Activated CD4-positive, alpha-beta T cell treated with anti-CD3 and anti-CD28 coated beads for 48 hours (primary cell): ENCODE measurements around the gene MREG.

ENCODE experiments used
- DNase-seq: peaks from one replicate; pipeline ENCODE4 v3.0.0-alpha.2; 2020

MREG gene

DNA sequence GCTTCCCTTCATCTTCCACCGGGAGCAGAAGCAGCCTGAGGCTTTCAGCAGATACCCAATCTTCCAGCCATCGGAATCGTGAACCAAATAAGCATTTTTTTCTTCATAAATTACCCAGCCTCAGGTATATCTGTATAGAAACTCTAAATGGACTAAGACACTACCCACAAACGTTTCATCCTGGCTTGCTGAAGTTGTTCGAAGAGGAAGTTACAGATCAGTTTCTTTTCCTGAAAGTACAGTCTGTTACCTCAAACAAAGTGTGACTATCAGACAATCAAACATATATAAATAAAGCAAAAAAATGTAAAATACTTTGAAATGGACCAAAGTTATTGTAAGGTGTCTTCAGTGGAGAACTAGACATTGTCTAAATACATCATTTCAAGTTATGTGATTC is 97.9 kb downstream of the MREG start:
- DNase-seq: no peak

DNA sequence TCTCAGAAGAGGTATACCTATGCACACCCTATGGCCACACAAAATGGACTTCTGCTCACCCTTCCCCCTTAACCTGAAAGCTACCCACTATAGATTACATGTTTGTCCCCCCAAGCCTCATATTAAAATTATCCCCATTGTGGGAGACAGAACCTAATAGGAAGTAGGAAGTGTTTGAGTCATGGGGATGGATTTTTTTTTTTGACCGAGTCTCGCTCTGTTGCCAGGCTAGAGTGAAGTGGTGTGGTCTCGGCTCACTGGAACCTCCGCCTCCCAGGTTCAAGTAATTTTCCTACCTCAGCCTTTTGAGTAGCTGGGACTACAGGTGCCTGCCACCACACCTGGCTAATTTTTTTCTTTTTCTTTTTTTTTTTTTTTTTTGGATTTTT is 98.6 kb downstream of the MREG start:
- DNase-seq: no peak

DNA sequence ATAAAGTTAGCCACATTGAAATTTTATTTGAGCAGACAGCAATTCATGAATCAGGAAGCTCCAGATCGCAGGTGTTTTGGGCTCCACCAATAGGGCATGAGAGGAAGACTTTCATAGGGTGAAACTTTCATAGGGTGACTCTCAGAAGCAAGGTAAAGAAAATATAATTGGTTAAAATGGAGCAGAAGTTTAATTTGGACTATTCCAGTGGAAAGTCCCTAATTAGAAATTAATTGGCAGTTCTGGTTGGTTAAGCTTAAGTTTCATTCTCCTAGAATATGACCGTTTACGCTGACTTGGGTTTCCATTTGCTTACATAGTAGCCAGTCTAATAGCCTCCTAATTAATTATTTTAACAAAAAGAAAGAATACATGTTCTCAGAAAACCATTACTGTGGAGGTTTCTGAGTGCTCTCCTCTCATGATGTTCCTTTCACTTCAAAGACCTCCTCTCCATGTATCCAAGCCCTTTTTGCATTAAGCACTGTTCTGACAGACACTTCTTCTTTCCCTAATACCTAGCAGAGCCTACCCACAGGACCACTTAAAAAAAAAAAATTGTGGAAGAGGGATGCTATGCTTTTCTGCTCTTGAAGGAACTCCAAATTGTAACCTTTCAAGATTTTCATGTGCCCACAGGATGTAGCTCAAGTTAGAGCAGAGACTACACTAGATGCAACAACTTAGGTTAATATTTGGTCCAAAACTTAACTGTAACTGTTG is 99.1 kb downstream of the MREG start:
- no peak for DNase-seq

DNA sequence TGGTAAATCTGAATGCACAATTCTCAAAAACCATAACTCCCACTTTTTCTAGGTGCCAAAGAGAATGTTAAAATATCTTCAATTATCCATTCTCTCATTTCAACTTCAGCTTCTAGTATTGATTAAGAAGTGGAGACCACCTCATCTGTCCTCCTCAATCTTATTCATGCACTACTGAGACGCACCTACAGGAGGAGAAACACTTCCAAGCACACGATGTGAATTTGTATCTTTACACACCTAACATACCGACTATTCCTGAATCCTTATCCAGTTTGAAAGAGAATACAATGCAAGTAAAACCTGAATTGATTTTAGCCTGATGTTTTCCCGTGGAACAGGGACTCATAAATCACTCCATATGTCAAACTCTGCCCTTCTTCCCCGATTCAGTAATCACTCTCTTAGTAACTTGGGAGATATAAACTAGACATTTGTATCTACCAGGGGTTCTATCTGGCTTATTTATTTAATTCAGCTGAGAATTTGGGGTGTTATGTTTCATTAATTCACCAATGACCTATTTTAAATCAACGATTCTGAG is 101.0 kb downstream of the MREG start:
- no peak for DNase-seq

DNA sequence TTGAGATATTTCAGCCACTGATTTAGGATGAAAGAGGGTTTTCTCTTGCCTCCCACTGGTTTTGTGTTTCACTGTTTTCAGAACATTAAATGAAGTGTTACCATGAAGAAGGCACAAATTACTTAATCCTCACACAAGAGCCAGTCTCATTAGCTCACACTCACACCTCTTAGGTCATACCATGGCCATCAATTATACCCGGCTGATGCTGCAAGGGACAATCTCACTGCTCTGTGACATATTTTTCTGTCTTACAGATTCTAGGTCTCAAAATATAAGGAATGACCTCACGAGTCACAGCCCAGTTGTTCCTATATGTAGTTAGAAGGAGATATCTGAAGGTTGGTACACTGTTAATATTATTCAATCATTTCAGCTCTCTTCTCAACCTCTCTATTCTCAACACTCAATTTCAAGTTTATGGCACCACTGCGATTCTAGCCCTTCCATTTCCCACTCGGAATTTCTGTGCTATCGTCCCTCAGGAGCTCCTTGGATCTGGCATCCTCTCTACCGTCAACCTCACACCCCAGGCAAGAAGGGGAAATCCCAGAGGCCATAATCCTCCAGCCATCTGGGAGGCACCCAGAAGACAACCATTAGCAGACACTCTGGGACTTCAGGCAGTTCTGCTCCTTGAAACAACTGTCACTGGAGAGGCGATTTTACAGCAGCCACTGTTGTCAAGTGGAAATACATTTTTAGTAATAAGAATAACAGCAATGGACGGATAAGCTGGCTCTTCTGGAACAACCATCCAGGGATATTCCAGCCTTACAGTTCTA is 101.9 kb downstream of the MREG start:
- no peak for DNase-seq

DNA sequence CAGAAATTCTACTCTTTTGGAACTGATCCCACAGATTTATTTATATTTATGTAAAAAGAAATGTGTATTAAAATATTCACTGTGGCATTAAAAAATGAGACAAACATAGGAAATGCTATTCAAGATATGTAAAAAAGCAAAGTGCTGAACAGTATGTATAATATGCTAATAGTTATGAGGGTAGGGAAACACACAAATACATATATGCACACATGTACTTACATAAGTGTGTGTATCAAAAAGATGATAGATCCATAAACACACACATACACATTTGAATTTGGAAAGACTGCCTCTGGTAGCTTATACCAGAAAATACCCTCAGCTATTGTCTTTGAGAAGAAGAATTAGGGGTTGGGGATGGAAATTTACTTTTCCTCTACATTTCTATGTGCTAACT is 103.2 kb downstream of the MREG start:
- DNase-seq: no peak

DNA sequence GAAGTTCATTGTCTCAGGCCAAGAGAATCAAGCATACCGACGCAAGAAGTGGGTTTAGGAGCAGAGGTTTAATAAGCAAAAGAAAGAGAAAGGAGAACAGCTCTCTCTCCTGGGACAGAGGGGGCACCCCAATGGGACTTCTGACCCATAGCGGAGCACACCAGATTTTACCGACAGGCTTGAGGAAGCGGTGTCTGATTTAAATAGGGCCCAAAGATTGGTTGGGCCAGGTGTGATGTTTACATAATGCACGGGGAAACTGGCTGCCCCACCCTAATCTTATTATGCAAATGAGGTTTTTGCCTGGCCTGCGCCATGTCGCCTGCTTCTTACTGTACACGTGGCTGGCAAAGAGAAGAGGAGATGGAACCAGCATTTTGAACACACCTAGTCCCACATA is 106.2 kb downstream of the MREG start:
- no peak for DNase-seq

DNA sequence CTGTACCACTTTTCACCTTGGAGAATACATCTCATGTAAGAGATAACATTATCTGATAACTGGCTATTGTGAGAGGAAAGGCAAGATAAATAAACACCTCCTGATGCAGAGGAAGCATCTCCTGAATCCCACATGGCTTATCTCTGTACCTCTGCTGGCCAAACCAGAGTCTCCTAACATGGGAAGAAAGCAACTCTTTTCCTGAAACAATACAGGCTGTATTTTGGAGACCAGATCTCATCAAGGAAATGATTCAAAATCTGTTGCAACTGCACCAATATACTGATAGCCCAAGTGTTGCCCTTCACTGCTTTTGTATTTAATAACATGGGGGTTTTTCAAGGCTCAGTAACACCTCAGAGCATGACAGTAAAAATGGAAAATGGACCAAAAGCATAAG is 106.9 kb downstream of the MREG start:
- no peak for DNase-seq

DNA sequence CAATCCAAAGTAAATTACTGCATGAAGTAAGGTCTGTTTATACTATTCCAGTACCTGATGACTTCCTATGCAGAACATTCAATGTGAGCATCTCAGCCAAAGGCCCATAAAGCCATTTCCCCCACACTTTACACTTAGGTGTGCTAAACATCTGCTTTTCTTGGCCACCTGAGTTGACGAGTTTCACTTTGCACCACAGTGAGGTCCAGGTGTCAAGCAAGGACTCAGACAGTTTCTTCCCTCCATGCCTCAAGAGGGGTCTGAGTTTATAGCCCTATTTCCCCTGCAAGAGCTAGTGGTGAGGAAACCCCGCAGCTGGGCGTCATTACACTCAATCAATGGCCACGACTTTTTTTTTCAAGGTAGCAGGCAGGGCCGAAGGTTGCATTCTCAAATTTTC is 107.7 kb downstream of the MREG start:
- DNase-seq: no peak

DNA sequence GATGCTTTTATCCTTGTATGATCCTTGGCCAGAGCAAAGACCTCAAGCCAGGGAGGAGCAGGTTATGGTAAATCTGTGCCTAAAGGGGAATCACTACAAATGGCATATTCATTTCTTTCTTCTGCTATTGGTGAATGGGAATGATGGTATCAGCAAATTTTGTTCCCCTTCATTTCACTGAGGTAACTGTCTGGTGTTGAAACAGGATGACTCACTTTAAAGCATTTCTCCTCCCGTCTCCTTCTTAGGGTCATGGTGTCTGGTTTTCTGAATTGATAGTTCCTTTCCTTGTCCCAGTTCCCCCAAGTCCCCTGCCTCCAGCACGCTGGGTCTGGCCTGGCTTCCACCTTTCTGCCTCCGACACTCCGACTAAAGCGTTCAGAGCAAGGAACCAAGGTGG is 109.2 kb downstream of the MREG start:
- no peak for DNase-seq

DNA sequence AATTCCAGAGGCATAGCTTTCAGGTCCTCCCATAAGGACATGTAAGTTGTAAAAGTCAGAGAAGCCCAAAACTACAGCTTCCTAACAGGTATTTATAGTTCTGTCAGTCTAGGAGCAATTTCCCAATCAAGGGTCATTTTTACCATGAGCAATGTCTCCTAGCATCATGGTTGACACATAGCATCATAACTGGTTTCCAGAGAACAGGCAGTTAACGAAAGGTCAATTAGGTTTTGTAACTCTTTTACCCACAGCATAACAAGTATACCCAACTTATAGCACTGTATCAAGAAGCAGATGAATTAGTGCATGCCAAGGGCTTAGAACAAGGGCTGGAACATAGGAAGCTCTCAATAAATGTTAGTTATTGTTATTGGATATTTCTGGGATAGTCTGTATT is 110.1 kb downstream of the MREG start:
- no peak for DNase-seq

DNA sequence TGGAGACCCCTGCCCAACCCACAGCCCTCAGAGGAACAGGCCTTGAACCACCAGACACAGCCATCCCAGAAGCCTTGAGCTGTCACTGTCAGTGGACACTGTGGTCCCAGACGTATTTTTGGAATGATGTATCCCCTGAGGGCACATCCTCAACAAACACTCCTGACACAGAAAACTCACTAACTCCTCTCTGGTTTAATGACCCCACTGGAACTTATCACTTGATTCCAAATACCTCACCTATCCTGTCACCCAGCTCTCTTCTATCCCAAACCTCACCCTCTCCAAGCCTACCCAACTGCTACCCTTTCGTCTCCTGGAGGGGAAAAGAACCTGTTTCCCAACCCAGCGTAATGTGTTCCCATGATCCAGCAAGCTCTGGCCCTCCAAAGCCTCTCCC is 111.6 kb downstream of the MREG start:
- no peak for DNase-seq

DNA sequence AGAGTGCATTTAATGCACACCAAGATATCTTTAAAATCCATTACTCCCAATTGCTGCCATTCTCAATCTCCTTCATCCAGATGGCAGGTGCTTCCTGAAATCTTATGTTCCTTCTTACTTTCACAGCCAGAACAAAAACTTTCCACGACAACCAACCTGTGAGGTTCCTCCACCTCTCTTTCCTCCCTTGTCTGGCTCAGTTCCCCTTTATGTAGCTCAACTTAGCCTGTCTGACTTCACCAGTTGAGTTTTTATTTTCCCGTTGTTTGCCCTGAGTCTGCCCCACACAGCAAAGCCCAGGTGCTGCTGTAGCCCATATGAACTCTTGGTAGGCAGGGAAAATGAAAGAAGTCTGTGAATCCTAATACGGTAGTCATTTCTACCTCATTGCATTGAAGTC is 112.5 kb downstream of the MREG start:
- DNase-seq: no peak

DNA sequence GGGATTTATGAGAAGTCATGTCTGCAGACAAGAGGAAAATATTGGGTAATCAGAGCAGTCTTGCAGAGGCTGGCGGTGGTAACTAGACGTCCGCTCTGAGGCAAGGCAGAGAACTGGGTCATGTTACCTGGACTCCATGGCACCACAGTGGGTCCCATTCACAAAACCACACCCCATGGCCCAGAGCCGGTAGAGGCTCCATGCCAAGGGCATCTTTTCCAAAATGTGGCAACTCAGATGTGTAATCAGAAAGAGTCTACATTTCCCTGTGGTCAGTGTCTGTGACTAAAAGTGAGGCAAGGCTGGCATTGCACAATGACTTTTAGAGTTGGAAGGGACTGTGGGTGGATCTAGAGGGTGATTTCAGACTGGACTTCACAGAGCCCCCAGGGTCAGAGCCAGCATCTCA is 113.1 kb downstream of the MREG start:
- DNase-seq: no peak

DNA sequence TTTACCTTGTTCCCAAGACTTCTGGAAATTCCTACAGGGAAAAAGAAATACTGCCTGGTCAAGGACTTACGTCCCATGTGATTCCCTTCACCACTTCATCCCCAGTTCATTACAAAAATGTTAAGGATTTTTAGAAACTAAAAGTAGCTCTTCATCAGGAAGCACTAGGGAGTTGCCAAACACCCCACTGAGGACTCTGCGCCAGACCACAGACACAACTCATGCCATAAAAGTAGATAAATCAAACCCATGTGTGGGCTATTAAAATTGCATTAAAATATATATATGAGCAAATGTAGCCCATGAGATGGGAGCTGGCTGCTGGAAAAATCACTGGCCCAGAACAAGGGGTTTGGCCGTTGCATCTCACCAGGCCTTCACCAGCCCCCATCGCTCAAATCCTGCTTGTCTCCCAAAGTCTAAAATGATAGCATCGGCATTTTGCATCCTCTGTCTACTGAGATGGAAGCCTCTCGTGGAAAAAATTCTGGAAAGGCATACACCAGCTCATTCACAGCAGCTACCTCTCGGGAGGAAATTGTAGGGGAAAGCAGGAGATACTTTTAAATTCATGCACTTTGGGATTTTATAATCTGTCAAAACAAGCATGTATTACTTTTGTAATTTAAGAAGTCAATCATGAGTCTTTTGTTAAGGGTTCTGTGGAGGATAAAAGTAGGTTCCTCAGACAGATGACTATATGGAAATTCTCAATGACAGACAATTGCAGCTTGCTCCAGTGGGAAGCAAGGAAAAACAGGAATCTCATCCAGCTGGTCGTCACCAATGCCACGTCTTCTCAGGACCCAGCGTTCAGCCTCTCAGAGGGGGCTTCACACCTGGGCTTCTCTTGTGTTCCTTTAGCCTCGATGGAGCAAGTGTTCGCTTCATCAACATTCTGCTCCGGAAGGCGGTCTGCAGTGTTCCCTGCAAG is 113.9 kb downstream of the MREG start:
- DNase-seq: no peak

DNA sequence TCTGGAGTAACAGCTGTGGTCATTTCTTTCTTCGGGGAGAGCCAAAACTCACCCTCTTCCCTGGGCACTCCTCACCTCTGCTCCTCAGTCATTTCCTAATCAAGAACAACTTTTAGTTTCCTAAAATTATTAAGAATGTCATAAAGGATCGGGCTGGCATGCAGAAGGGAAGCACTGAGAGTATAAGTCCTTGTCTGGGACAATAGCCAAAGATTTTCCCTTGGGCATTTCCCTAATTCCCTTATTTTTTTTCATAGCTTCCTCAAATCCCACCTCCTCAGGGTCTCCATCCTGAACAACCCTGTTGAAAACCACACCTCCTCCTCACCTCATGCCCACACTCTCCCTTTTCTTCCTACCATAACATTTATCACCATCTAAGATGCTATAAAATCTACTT is 115.0 kb downstream of the MREG start:
- no peak for DNase-seq

DNA sequence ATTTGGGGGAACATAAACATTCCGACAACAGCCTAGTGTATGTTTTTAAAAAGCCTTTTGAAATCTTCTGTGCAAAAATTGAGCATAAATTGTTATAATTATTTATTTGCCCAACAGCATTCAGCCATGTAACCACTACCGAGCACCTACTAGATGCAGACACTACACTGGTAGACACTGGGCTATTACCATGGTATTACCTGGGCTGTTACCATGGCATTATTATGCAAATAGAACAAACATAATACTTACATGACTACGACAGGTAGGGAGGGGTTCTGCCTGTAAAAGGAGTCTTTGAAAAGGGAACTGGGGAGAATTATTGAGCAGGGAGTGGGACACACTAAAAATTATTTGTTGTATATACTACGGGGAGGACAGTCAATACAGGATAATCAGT is 116.4 kb downstream of the MREG start:
- no peak for DNase-seq

DNA sequence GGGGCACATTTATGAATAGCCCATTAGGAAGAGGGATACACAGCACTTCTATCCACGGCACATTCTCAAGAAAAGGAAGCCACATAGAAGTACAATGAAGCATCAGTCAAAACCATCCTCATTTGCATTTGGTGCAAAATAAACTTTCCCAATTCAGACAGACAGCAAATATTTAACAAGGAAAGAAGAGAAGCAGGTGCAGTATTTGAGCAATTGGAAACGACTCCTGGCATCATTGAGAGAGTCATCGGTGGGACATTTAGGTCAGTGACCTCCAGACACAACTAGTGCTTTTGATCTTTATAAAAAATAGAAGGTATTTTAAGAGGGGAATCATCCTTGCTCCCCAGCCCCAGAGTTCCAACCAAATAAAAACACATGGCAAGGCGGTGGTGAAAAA is 118.0 kb downstream of the MREG start:
- no peak for DNase-seq
